OCI-LY1 (cell line): ENCODE results near the gene LIN9.
A peak's percentile ranks its signal among the peaks of the same experiment; 100 is the strongest.

Experiments
- H2AFZ ChIP-seq: fragments of 200-600 bp; sonication (generic), shearing (Covaris generic); 2 replicates; pipeline ENCODE4 v1.6.0; 2014; ENCODE audit warnings: antibody characterized with exemption, mild to moderate bottlenecking, low read length
- H3F3A ChIP-seq: fragments of 200-600 bp; sonication (generic), shearing (Covaris generic); 2 replicates; pipeline ENCODE4 v1.6.0; 2014; ENCODE audit warnings: mild to moderate bottlenecking, antibody characterized with exemption, low read length, moderate library complexity; ENCODE audit not compliant: insufficient read depth
- H3K27ac ChIP-seq: fragments of 200-600 bp; sonication (generic); 2 replicates; pipeline ENCODE4 v1.5.1; 2014; ENCODE audit warnings: low read length, mixed run types, mild to moderate bottlenecking, low read depth; ENCODE audit not compliant: poor library complexity, severe bottlenecking
- H3K27me3 ChIP-seq: fragments of 200-600 bp; sonication (generic); 2 replicates; pipeline ENCODE4 v1.6.0; 2014; ENCODE audit warnings: antibody characterized with exemption, mild to moderate bottlenecking, low read length, moderate library complexity; ENCODE audit not compliant: insufficient read depth
- H3K36me3 ChIP-seq: fragments of 200-600 bp; sonication (generic); 2 replicates; pipeline ENCODE4 v1.6.1; 2014; ENCODE audit warnings: mild to moderate bottlenecking, antibody characterized with exemption, low read length, moderate library complexity, mixed read lengths; ENCODE audit not compliant: insufficient read depth
- H3K4me1 ChIP-seq: fragments of 200-600 bp; sonication (generic); 2 replicates; pipeline ENCODE4 v1.5.1; 2014; ENCODE audit warnings: mild to moderate bottlenecking, low read length, moderate library complexity; ENCODE audit not compliant: insufficient read depth, severe bottlenecking
- H3K4me2 ChIP-seq: fragments of 200-600 bp; sonication (generic), shearing (Covaris generic); 2 replicates; pipeline ENCODE4 v1.6.1; 2014; ENCODE audit warnings: low read length
- H3K4me3 ChIP-seq: fragments of 200-600 bp; sonication (generic); 2 replicates; pipeline ENCODE4 v1.5.1; 2014; ENCODE audit warnings: low read length, low read depth, mild to moderate bottlenecking, mixed read lengths; ENCODE audit not compliant: poor library complexity, severe bottlenecking
- H3K79me2 ChIP-seq: fragments of 200-600 bp; shearing (Covaris generic); 2 replicates; pipeline ENCODE4 v1.6.1; 2016; ENCODE audit warnings: mixed run types, low read length, mixed read lengths; ENCODE audit not compliant: insufficient read depth
- H3K9ac ChIP-seq: fragments of 200-600 bp; sonication (generic), shearing (Covaris generic); 2 replicates; pipeline ENCODE4 v1.6.1; 2014; ENCODE audit warnings: mild to moderate bottlenecking, low read length, mixed read lengths
- H3K9me2 ChIP-seq: fragments of 200-600 bp; sonication (generic), shearing (Covaris generic); 2 replicates; pipeline ENCODE4 v1.6.1; 2014; ENCODE audit warnings: low read depth, mild to moderate bottlenecking, low read length, mixed read lengths
- H3K9me3 ChIP-seq: fragments of 200-600 bp; shearing (Covaris generic); 2 replicates; pipeline ENCODE4 v1.6.1; 2014; ENCODE audit warnings: low read length, mixed read lengths
- H4K20me1 ChIP-seq: fragments of 200-600 bp; sonication (generic), shearing (Covaris generic); 2 replicates; pipeline ENCODE4 v1.6.0; 2016; ENCODE audit warnings: mild to moderate bottlenecking, low read length; ENCODE audit not compliant: insufficient read depth
- CTCF ChIP-seq: fragments of 200-600 bp; sonication (generic), shearing (Covaris generic); IDR thresholded peaks from 2 replicates; pipeline ENCODE4 v1.5.1; 2017; ENCODE audit warnings: mild to moderate bottlenecking, antibody characterized with exemption, low read length, moderate library complexity, mixed read lengths
- EZH2 ChIP-seq: fragments of 200-600 bp; sonication (generic), shearing (Covaris generic); IDR thresholded peaks from 2 replicates; pipeline ENCODE4 v1.8.0; 2017; ENCODE audit warnings: borderline replicate concordance, mixed run types, mild to moderate bottlenecking, antibody characterized with exemption, low read length, moderate library complexity, mixed read lengths

Gene LIN9

GRCh38 chr1:226223786-226224244 is 85.1 kb downstream of the LIN9 start:
- no peaks in the 10 kb centered on the region for H3K9me2 ChIP-seq
- H2AFZ ChIP-seq = 0 out of 2 replicates have a peak overlapping the region, but pooled peaks have one; percentile 86
- H3K27me3 ChIP-seq = no peaks in the 10 kb centered on the region
- no peaks in the 10 kb centered on the region for H3K9me3 ChIP-seq
- H4K20me1 ChIP-seq = no peaks in the 10 kb centered on the region
- H3K27ac ChIP-seq = no peak overlapping the region
- no peaks in the 10 kb centered on the region for H3K79me2 ChIP-seq
- H3K4me1 ChIP-seq = peaks cover 35% of the 10 kb centered on the region
- peak overlapping the region; percentile 83 for H3K4me3 ChIP-seq
- no peaks in the 10 kb centered on the region; the same call in 1 of the 2 replicates for H3K36me3 ChIP-seq
- peak overlapping the region; percentile 74 for H3K9ac ChIP-seq
- no peaks in the 10 kb centered on the region for H3F3A ChIP-seq
- H3K4me2 ChIP-seq = peak overlapping the region; percentile 96
- TF ChIP-seq EZH2 (no peak), CTCF (peak; percentile 29; the same call in 1 of the 2 replicates)

- peak within 1 kb of the TSS; percentile 83 for H3K4me3 ChIP-seq
- no peaks in the 10 kb centered on the region for H3K9me2 ChIP-seq
- H3K4me1 ChIP-seq = peaks cover 35% of the 10 kb centered on the region
- H3K27me3 ChIP-seq = no peaks in the 10 kb centered on the region
- TF ChIP-seq CTCF (no peak), EZH2 (no peak)
- H4K20me1 ChIP-seq = no peaks in the 10 kb centered on the region
- H3K79me2 ChIP-seq = no peaks in the 10 kb centered on the region
- no peaks in the 10 kb centered on the region for H3F3A ChIP-seq
- H3K9me3 ChIP-seq = no peaks in the 10 kb centered on the region
- H3K27ac ChIP-seq = no peak within 1 kb of the TSS
- peak within 1 kb of the TSS; percentile 74 for H3K9ac ChIP-seq
- H3K4me2 ChIP-seq = peak within 1 kb of the TSS; percentile 96
- 0 out of 2 replicates have a peak within 1 kb of the TSS, but pooled peaks have one; percentile 86 for H2AFZ ChIP-seq
- no peaks in the 10 kb centered on the region; the same call in 1 of the 2 replicates for H3K36me3 ChIP-seq
Measured at GRCh38 chr1:226223157-226223785, 85.7 kb downstream of the LIN9 start, which contains the start of gene MIXL1. MIXL1 (plus strand) TSS chr1:226223664; CDS start chr1:226223682, 18 bp downstream.

GRCh38 chr1:226222686-226223085 is 86.3 kb downstream of the LIN9 start:
- Histone ChIP-seq H3K27me3 (no peaks in the 10 kb centered on the region), H3K36me3 (no peaks in the 10 kb centered on the region; the same call in 1 of the 2 replicates), H3K27ac (no peak overlapping the region), H4K20me1 (no peaks in the 10 kb centered on the region), H3K79me2 (no peaks in the 10 kb centered on the region), H2AFZ (no peak overlapping the region), H3K9me3 (no peaks in the 10 kb centered on the region), H3K4me2 (no peak overlapping the region), H3F3A (no peaks in the 10 kb centered on the region), H3K4me1 (peaks cover 36% of the 10 kb centered on the region), H3K9me2 (no peaks in the 10 kb centered on the region), H3K9ac (no peak overlapping the region), H3K4me3 (no peak overlapping the region)
- TF ChIP-seq EZH2 (no peak), CTCF (no peak)
